HepG2 (cell line): ENCODE results near the gene PBX2. TPM values are rescaled to one million over a fixed set of nuclear protein-coding genes. Genes with fewer than 3 reads are reported as not detected.
A peak's percentile ranks its signal among the peaks of the same experiment; 100 is the strongest.

Experiments used
- ASH2L ChIP-seq: fragments of 300-600, 200-600 bp; sonication (generic); IDR thresholded peaks from 2 replicates; pipeline ENCODE4 v1.7.0; 2017; ENCODE audit warnings: low read depth, mild to moderate bottlenecking, moderate library complexity, mixed read lengths, low read length; ENCODE audit not compliant: insufficient read length
- FOXC1 ChIP-seq: sonication (generic); formaldehyde crosslinking; IDR thresholded peaks from 2 replicates; pipeline ENCODE4 v1.8.0; 2022; ENCODE audit warnings: mild to moderate bottlenecking, missing genetic modification reagents, borderline replicate concordance
- HNRNPH1 ChIP-seq: fragments of 200-400 bp; formaldehyde crosslinking; optimal IDR thresholded peaks from 2 replicates; pipeline ENCODE3; 2017; ENCODE audit warnings: mild to moderate bottlenecking, low read depth, low read length
- MAFK ChIP-seq, 2 experiments: IDR thresholded peaks in 1 of 2; conservative IDR thresholded peaks in 1 of 2; 2 replicates each; pipeline ENCODE4 v1.6.1; 2011; ENCODE audit warnings: improper control_type of control experiment in 2 of 2, low read length in 2 of 2
- PAXIP1 ChIP-seq: sonication (generic); formaldehyde crosslinking; conservative IDR thresholded peaks from 2 replicates; pipeline ENCODE4 v1.4.0; 2020; ENCODE audit warnings: mild to moderate bottlenecking, missing genetic modification reagents, moderate library complexity
- SNAPC5 ChIP-seq: sonication (generic); formaldehyde crosslinking; IDR thresholded peaks from 2 replicates; pipeline ENCODE4 v1.8.1; 2023; ENCODE audit warnings: mild to moderate bottlenecking, missing genetic modification reagents, borderline replicate concordance
- ZBTB4 ChIP-seq: sonication (generic); formaldehyde crosslinking; IDR thresholded peaks from 2 replicates; pipeline ENCODE4 v1.4.0; 2020; ENCODE audit warnings: missing genetic modification reagents, mild to moderate bottlenecking, borderline replicate concordance
- ZC3H4 ChIP-seq: sonication (generic); formaldehyde crosslinking; IDR thresholded peaks from 2 replicates; pipeline ENCODE4 v1.4.0; 2020; ENCODE audit warnings: missing genetic modification reagents, borderline replicate concordance
- ZGPAT ChIP-seq: IDR thresholded peaks from 2 replicates; pipeline ENCODE4 v1.6.1; 2016; ENCODE audit warnings: mild to moderate bottlenecking
- ZMYM4 ChIP-seq: sonication (generic); formaldehyde crosslinking; IDR thresholded peaks from 2 replicates; pipeline ENCODE4 v1.8.1; 2023; ENCODE audit warnings: mild to moderate bottlenecking, missing genetic modification reagents
- ZNF44 ChIP-seq: sonication (generic); formaldehyde crosslinking; IDR thresholded peaks from 2 replicates; pipeline ENCODE4 v1.5.1; 2020; ENCODE audit warnings: mild to moderate bottlenecking, missing genetic modification reagents
- ZNF7 ChIP-seq: IDR thresholded peaks from 2 replicates; pipeline ENCODE4 v1.6.1; 2016; ENCODE audit warnings: missing biosample characterization, missing genetic modification reagents
- ZNF879 ChIP-seq: sonication (generic); formaldehyde crosslinking; IDR thresholded peaks from 2 replicates; pipeline ENCODE4 v1.8.1; 2023; ENCODE audit warnings: missing genetic modification reagents
- ZUFSP ChIP-seq: sonication (generic); formaldehyde crosslinking; IDR thresholded peaks from 2 replicates; pipeline ENCODE4 v1.9.0; 2021; ENCODE audit warnings: missing genetic modification reagents, mild to moderate bottlenecking, borderline replicate concordance
- polyA plus RNA-seq, 8 experiments: library from polyadenylated mRNA; depleted of rRNA in 3 of 8; stranded (reverse) in 7 of 8; unstranded in 1 of 8; fragments of >200 nt; fragmentation: Illumina TruSeq in 4 of 8; extraction: Trizol in 4 of 8; gene quantifications; 2 replicates each; pipeline versions ENCODE4 v1.2.1 to v1.2.3, GENCODE V29; 2011 to 2016; ENCODE audit warnings: low read depth in 4 of 8, missing spikeins in 1 of 8, mixed read lengths in 1 of 8; ENCODE audit not compliant: insufficient read depth in 1 of 8
- total RNA-seq, 5 experiments: library from RNA; depleted of rRNA; stranded (reverse); fragments of >200 nt; fragmentation: Illumina TruSeq; extraction: Trizol; gene quantifications; 2 replicates each; pipeline ENCODE4 v1.2.3, GENCODE V29; 2016; ENCODE audit warnings: low read depth in 1 of 5

Gene PBX2
- total and polyA plus RNA-seq, 2 of the 13 experiments (the other 11 are each of a cell fraction or from before 2014, with no cell fraction given) = 42.3 to 77.8 TPM

- no peak for TF ChIP-seq ZUFSP
- no peak for TF ChIP-seq ZNF7
- no peak for TF ChIP-seq ZNF44 (CRISPR knock-in tag)
- no peak for TF ChIP-seq ZNF879 (CRISPR knock-in tag)
- TF ChIP-seq FOXC1 (CRISPR knock-in tag) = peak; percentile 71; the same call in 1 of the 2 replicates
- no peak for TF ChIP-seq SNAPC5 (CRISPR knock-in tag)
- TF ChIP-seq ZMYM4 (CRISPR knock-in tag) = peak; percentile 3; the same call in 1 of the 2 replicates
- TF ChIP-seq PAXIP1 (CRISPR knock-in tag) = 0 out of 2 replicates have a peak, but pooled peaks have one; percentile 1
- TF ChIP-seq ZGPAT (CRISPR knock-in tag) = no peak; the same call in 1 of the 2 replicates
- peak; percentile 49; the same call in 1 of the 2 replicates for TF ChIP-seq ZBTB4 (CRISPR knock-in tag)
- TF ChIP-seq ZC3H4 (CRISPR knock-in tag) = 0 out of 2 replicates have a peak, but pooled peaks have one; percentile 33
- no peak for TF ChIP-seq ASH2L
- TF ChIP-seq HNRNPH1 = no peak
- no peak for TF ChIP-seq MAFK (conservative IDR thresholded peaks at IDR 0.05 in 1 of 2, IDR thresholded peaks at IDR 0.05 in 1 of 2; ENCODE audit: low read length in 2 of 2)
These were observed 11.2 kb downstream of the PBX2 start (continued) for GRCh38 chr6:32178547-32179440.
